Astrocyte of the spinal cord (primary cell): ENCODE results near the gene PARD3B.
A peak's percentile ranks its signal among the peaks of the same experiment; 100 is the strongest.

Experiments
- DNase-seq: peaks from one replicate; pipeline ENCODE4 v3.0.0; 2011; ENCODE audit warnings: low read depth, low spot score
- H3K4me3 ChIP-seq: 2 replicates; pipeline ENCODE4 v1.5.1; 2011; ENCODE audit warnings: low read depth, mild to moderate bottlenecking, low read length, moderate library complexity
- in situ Hi-C: cut with HindIII; loops from 2 replicates; pipeline ENCODE4 v1.10.0; 2017; ENCODE audit warnings: low sequenced_read_pairs
- TF ChIP-seq, protein P1 (sequence below): IDR thresholded peaks from 2 replicates; pipeline ENCODE4 v1.5.1; 2012; ENCODE audit warnings: low read depth, mild to moderate bottlenecking, low read length, inconsistent platforms

The PARD3B gene

GRCh38 chr2:205358351-205358815 is 813.1 kb downstream of the PARD3B start:
- H3K4me3 ChIP-seq, result no peak overlapping the region
- in situ Hi-C loops, result no loop called here
- peak; percentile 18 for DNase-seq
- TF ChIP-seq, protein P1, sequence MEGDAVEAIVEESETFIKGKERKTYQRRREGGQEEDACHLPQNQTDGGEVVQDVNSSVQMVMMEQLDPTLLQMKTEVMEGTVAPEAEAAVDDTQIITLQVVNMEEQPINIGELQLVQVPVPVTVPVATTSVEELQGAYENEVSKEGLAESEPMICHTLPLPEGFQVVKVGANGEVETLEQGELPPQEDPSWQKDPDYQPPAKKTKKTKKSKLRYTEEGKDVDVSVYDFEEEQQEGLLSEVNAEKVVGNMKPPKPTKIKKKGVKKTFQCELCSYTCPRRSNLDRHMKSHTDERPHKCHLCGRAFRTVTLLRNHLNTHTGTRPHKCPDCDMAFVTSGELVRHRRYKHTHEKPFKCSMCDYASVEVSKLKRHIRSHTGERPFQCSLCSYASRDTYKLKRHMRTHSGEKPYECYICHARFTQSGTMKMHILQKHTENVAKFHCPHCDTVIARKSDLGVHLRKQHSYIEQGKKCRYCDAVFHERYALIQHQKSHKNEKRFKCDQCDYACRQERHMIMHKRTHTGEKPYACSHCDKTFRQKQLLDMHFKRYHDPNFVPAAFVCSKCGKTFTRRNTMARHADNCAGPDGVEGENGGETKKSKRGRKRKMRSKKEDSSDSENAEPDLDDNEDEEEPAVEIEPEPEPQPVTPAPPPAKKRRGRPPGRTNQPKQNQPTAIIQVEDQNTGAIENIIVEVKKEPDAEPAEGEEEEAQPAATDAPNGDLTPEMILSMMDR, result no peak

GRCh38 chr2:205361272-205361671 is 816.0 kb downstream of the PARD3B start:
- in situ Hi-C loops, result no loop called here
- DNase-seq, result no peak
- H3K4me3 ChIP-seq, result no peak overlapping the region
- TF ChIP-seq, protein P1, result no peak

GRCh38 chr2:205361970-205362369 is 816.7 kb downstream of the PARD3B start:
- TF ChIP-seq, protein P1, result no peak
- in situ Hi-C loops, result no loop called here
- H3K4me3 ChIP-seq, result no peak overlapping the region
- no peak for DNase-seq

GRCh38 chr2:205364261-205364660 is 819.0 kb downstream of the PARD3B start:
- in situ Hi-C loops, result no loop called here
- TF ChIP-seq, protein P1, result no peak
- DNase-seq, result no peak
- no peak overlapping the region for H3K4me3 ChIP-seq

DNA sequence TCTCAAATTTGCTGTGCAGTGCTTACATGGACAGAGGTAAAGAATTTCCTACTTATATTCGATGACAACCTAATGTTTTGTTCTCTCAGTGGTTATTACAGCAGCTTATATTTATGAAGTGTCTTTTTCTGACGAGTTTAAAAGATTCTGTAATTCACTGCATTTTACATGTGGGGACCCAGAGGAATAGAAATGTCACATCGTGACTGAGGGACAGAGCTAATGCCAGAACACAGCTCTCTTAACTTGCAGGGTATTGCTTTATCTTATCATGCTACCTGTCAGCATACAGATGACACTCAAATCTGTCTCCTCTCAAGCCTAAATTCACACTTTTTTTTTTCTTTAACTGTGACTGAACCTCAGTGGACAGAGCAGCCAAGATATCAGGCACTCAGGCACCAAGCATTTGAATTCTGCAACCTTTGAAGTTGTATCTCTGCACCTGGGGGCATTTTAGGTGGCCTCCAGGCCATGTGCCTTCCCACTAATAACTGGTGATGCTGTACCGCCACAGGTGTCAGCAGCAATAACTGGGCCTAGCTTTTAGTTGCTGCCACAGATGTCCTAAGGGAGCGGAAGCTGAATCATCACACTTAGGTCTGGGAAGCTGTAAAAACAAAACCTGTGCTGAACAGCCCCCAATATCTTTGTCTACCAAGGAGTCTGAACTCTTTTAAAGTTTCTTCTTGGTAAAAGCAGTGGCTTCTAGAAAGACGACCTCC is 821.2 kb downstream of the PARD3B start:
- H3K4me3 ChIP-seq, result no peak overlapping the region
- no peak for DNase-seq
- TF ChIP-seq, protein P1, result no peak
- in situ Hi-C loops, result no loop called here

DNA sequence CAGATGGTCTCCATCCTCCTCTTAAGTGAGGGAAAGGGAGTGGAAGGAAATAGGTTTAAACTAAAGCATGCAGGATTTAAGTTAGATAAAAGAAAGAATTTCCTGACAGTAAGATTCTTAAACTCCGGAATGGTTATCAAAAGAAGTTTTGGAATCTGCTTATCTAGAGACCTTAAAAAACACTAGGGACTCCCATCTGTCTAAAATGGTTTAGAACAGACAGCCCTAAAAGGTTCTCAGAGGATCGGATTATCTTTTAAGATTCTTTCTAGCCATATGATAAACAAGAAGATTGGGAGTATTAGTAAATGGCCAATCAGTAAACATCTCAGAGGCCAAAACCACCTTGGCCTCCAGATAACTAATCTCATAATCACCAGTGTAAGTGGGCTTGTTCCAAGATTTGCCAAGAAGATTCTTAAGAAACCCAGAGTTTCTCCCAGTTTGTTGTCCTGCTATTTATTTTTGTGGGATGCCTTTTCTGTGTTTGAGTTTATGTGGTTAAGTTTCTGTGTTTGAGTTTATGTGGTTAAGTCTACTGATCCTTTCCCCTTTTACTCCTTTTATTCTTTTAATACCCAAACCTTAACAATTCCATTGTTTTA is 822.2 kb downstream of the PARD3B start:
- in situ Hi-C loops, result no loop called here
- DNase-seq, result no peak
- H3K4me3 ChIP-seq, result no peak overlapping the region
- TF ChIP-seq, protein P1, result no peak
